MCF 10A (cell line): ENCODE measurements around the gene CGRRF1. TPM values are rescaled to one million over a fixed set of nuclear protein-coding genes. Genes with fewer than 3 reads are reported as not detected.
A peak's percentile ranks its signal among the peaks of the same experiment; 100 is the strongest.

Experiments used
- BruUV-seq: library from RNA; stranded (reverse); fragments of 400-500 nt; replicated peaks from 2 replicates; lab custom pipeline; 2021; lab: Mats Ljungman, UMichigan
- CTCF ChIA-PET: fragments of 300-600 bp; sonication (Branson Sonifier 250); formaldehyde crosslinking; extraction: SDS; loops from one replicate; lab custom pipeline; 2021; ENCODE audit warnings: antibody characterized with exemption, inconsistent platforms; lab: Yijun Ruan, JAX
- POLR2A ChIA-PET: fragments of 300-600, 350-650 bp; sonication (Branson Sonifier 250); formaldehyde crosslinking; extraction: SDS; loops from one replicate; lab custom pipeline; 2020; ENCODE audit warnings: antibody characterized with exemption, inconsistent platforms; lab: Yijun Ruan, JAX
- DNase-seq: peaks from one replicate; pipeline ENCODE4 v3.0.0-alpha.2; 2018; ENCODE audit not compliant: unreplicated experiment
- H3K27ac Mint-ChIP-seq: one replicate; pipeline ENCODE4 v1.8.0; 2022; ENCODE audit warnings: mild to moderate bottlenecking, low read depth, mixed read lengths; ENCODE audit not compliant: unreplicated experiment
- H3K27me3 Mint-ChIP-seq: one replicate; pipeline ENCODE4 v1.8.0; 2022; ENCODE audit warnings: mixed read lengths; ENCODE audit not compliant: insufficient read depth, unreplicated experiment
- H3K36me3 Mint-ChIP-seq: one replicate; pipeline ENCODE4 v1.8.0; 2022; ENCODE audit warnings: mild to moderate bottlenecking, moderate library complexity, mixed read lengths; ENCODE audit not compliant: insufficient read depth, unreplicated experiment
- H3K4me1 Mint-ChIP-seq: one replicate; pipeline ENCODE4 v1.8.0; 2022; ENCODE audit warnings: mixed read lengths; ENCODE audit not compliant: insufficient read depth, unreplicated experiment
- H3K4me3 Mint-ChIP-seq: one replicate; pipeline ENCODE4 v1.8.0; 2022; ENCODE audit warnings: mild to moderate bottlenecking, moderate library complexity, mixed read lengths; ENCODE audit not compliant: unreplicated experiment
- H3K9me3 Mint-ChIP-seq: one replicate; pipeline ENCODE4 v1.8.0; 2022; ENCODE audit warnings: mixed read lengths; ENCODE audit not compliant: unreplicated experiment
- intact Hi-C: fragments of 100-400 bp; cut with micrococcal nuclease; formaldehyde crosslinking; loops from 2 replicates; pipeline ENCODE4 v1.14.1; 2022
- total RNA-seq: library from RNA; stranded (reverse); gene quantifications from 2 replicates; pipeline ENCODE4 v1.2.3, GENCODE V29; 2022
- TF ChIP-seq, protein P1 (sequence below): fragments of 200-600 bp; IDR thresholded peaks from one replicate; pipeline ENCODE4 v1.8.0; 2022; ENCODE audit warnings: antibody characterized with exemption, mild to moderate bottlenecking; ENCODE audit not compliant: unreplicated experiment

The CGRRF1 gene
- total RNA-seq, 1 experiment from 2014 or later, result 17.5 TPM

DNA sequence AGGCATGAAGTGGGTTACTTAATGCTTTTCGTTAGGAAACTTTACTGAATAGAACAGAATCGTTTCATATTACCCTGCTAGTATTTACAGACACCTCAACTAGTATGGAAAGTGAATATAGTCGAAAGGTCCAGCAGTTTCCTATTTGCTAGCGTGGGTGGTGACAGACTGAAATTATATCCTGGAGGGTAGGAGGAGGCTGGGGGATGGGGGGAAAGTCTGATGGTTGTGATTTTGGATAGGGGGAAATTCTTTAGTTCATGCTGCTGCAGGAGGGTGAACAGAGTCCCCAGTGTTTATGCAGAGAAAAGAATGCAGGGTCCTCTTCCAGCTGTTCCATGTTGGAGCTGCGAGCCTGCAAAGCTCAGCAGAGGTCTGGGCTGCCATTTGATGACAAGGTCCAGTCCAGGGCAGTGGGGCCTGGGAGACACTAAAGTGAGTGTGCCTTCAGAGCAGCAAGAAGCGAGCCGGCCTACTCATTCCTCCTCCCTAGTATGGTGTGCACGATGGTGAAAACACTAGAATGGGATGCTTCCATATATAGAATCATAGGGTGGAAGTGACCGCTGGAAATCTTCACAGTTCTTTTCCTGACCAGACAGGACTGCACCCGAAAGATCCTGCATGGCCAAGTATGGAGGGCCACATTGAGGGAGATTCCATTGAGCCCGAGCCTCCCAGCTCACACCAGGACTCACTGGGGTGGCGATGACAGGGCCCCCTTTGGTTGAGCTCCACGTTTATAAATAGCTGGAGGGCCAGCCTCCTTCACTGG is 59.3 kb downstream of the CGRRF1 start:
- H3K9me3 Mint-ChIP-seq, result no peaks in the 10 kb centered on the region
- ChIA-PET CTCF (interaction anchor here (0.6 to 7.4 kb wide), 11 partner anchors 61 to 319 kb away, joined by 3 to 97 read pairs (median 5); no protein-coding TSS in a partner anchor), POLR2A (interaction anchor here (0.6 to 6.3 kb wide), 22 partner anchors 9 to 1778 kb away, joined by 3 to 95 read pairs (median 5); partner anchors contain the start of gene GNPNAT1)
- DNase-seq, result peak; percentile 48
- TF ChIP-seq, protein P1, sequence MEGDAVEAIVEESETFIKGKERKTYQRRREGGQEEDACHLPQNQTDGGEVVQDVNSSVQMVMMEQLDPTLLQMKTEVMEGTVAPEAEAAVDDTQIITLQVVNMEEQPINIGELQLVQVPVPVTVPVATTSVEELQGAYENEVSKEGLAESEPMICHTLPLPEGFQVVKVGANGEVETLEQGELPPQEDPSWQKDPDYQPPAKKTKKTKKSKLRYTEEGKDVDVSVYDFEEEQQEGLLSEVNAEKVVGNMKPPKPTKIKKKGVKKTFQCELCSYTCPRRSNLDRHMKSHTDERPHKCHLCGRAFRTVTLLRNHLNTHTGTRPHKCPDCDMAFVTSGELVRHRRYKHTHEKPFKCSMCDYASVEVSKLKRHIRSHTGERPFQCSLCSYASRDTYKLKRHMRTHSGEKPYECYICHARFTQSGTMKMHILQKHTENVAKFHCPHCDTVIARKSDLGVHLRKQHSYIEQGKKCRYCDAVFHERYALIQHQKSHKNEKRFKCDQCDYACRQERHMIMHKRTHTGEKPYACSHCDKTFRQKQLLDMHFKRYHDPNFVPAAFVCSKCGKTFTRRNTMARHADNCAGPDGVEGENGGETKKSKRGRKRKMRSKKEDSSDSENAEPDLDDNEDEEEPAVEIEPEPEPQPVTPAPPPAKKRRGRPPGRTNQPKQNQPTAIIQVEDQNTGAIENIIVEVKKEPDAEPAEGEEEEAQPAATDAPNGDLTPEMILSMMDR, result no peak
- intact Hi-C loops, result loop anchor here (5.0 to 10.0 kb wide), 2 partner anchors 83 to 596 kb away; no protein-coding TSS in a partner anchor
- peak overlapping the region; percentile 35 for H3K27ac Mint-ChIP-seq
- H3K27me3 Mint-ChIP-seq, result no peaks in the 10 kb centered on the region
- H3K4me1 Mint-ChIP-seq, result peaks cover 14% of the 10 kb centered on the region
- H3K36me3 Mint-ChIP-seq, result peaks cover 16% of the 10 kb centered on the region
- TSS peak; percentile 6 for BruUV-seq
- peak overlapping the region; percentile 87 for H3K4me3 Mint-ChIP-seq

DNA sequence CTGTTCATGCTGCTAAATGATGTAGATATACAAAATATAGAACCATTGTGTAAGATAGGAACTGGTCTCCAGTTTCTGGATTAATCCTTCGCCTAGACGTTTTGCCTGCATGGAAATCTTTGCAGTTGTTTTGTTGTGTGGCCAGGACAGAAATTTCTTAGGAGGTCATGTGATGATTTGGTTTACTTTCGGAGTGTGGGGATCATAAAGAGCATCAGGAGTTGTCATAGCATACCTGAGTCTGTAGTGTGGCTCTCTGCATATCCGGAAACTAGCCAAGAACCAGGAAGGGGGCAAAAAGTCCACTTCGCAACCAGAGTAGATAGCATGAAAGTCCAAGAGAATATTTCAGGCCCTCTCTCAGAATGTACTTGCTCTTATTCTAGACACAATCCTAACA is 60.3 kb downstream of the CGRRF1 start:
- intact Hi-C loops, result no loop called here
- no peaks in the 10 kb centered on the region for H3K9me3 Mint-ChIP-seq
- CTCF ChIA-PET, result interaction anchor here (0.6 to 1.6 kb wide), 3 partner anchors 73 to 203 kb away, joined by 3 to 5 read pairs (median 3); no protein-coding TSS in a partner anchor
- peaks cover 19% of the 10 kb centered on the region for H3K36me3 Mint-ChIP-seq
- POLR2A ChIA-PET, result interaction anchor here (1.0 to 2.5 kb wide), 3 partner anchors 21 to 115 kb away, joined by 3 to 10 read pairs (median 9); no protein-coding TSS in a partner anchor
- H3K27me3 Mint-ChIP-seq, result no peaks in the 10 kb centered on the region
- no peak for DNase-seq
- TF ChIP-seq, protein P1, result no peak
- peak overlapping the region; percentile 87 for H3K4me3 Mint-ChIP-seq
- peak overlapping the region; percentile 32 for H3K27ac Mint-ChIP-seq
- no TSS peak for BruUV-seq
- H3K4me1 Mint-ChIP-seq, result peaks cover 14% of the 10 kb centered on the region

DNA sequence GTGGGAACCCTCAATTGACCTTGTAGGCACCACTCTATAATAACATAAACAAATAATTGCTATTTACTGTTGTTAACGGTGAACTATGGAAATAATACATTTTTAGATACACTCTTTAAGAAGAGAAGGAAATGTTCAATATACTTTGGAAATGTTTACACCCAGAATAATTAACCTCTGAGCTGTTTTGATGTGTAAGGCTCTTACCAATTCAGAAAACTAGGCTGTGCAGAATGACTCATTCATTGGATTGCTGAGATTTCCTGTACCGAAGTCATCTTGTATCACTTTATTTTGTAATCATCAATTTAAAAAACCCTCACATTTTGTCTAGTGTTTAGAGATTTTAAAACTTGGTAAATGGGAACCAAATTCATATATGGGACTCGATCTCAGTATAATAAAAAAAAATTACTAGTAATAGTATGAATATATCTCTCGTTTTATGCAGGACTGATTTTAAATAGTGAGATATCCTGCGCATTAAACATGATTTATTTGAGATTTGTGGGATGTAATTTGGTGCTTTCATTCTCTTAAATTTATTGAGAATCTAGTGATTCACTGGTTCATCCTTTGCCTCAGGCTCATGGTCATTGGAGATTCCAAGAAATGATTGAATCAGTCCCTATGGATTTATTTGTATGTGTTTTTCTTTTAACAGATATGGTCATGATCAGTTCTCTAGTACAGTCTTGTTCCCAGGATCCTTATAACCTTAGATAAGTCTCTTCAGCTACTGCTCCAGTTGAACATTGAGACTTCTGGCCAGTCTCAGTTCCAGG is 61.1 kb downstream of the CGRRF1 start:
- no peaks in the 10 kb centered on the region for H3K27me3 Mint-ChIP-seq
- DNase-seq, result peak; percentile 69
- H3K9me3 Mint-ChIP-seq, result no peaks in the 10 kb centered on the region
- peaks cover 24% of the 10 kb centered on the region for H3K36me3 Mint-ChIP-seq
- H3K4me3 Mint-ChIP-seq, result peak overlapping the region; percentile 87
- no TSS peak for BruUV-seq
- POLR2A ChIA-PET, result interaction anchor here (0.6 to 2.5 kb wide), 9 partner anchors 13 to 203 kb away, joined by 3 to 10 read pairs (median 4); no protein-coding TSS in a partner anchor
- H3K4me1 Mint-ChIP-seq, result peaks cover 14% of the 10 kb centered on the region
- TF ChIP-seq, protein P1, result no peak
- intact Hi-C loops, result no loop called here
- CTCF ChIA-PET, result interaction anchor here (0.7 to 1.6 kb wide), 4 partner anchors 120 to 237 kb away, joined by 3 to 5 read pairs (median 3); no protein-coding TSS in a partner anchor
- peak overlapping the region; percentile 64 for H3K27ac Mint-ChIP-seq
